ENCODE results near the gene EDARADD. TPM values are rescaled to one million over a fixed set of nuclear protein-coding genes. Genes with fewer than 3 reads are reported as not detected.

Gene EDARADD
- total and polyA plus RNA-seq, 2 of the 8 experiments (the other 6 are each of a cell fraction or from before 2014, with no cell fraction given), result 3.4 to 6.1 TPM

GRCh38 chr1:236400061-236400603 is 6.0 kb downstream of the EDARADD start:
- H3K27me3 ChIP-seq (replicated peaks in 1 of 4; ENCODE audit: control insufficient read depth in 3 of 4, extremely low read depth in 1 of 4, insufficient read depth in 3 of 4, low read length in 3 of 4), result peaks cover 0 to 10% (median 7%) of the 10 kb centered on the region in 4 experiments; a peak in 5 of 7 replicates
- POLR2A ChIA-PET (ENCODE audit: partially characterized antibody), result interaction anchor here (1.2 kb wide), 1 partner anchor 119 kb away, joined by 3 read pairs; no protein-coding TSS in a partner anchor
- H2BK20ac ChIP-seq (ENCODE audit: low read length), result no peak overlapping the region
- H2BK12ac ChIP-seq (ENCODE audit: low read depth, low read length), result 0 out of 2 replicates have a peak overlapping the region, but pooled peaks have one; percentile 1
- no peak overlapping the region; the same call in 1 of the 2 replicates for H2BK5ac ChIP-seq (ENCODE audit: low read depth, low read length)
- H2AK5ac ChIP-seq (ENCODE audit: low read depth, low read length), result no peak overlapping the region
- H4K20me1 ChIP-seq (replicated peaks in 1 of 2; ENCODE audit: control insufficient read depth in 1 of 2, insufficient read depth in 2 of 2, low read length in 2 of 2), result no peaks in the 10 kb centered on the region
- no peaks in the 10 kb centered on the region for H3K9me3 ChIP-seq (ENCODE audit: insufficient read depth in 2 of 2, low read depth in 1 of 2, low read length in 1 of 2)
- H3K4me1 ChIP-seq (replicated peaks in 1 of 4; ENCODE audit: control insufficient read depth in 3 of 4, insufficient read depth in 4 of 4, low read length in 3 of 4), result peaks cover 0 to 12% (median 8%) of the 10 kb centered on the region in 4 experiments; a peak in 6 of 7 replicates
- 44% methylated on average over 8 of the region's 8 CpGs; no CpG with 5 or more reads in 1 of the 2 experiments for WGBS, 2 experiments (ENCODE audit: extremely low coverage in 1 of 2, insufficient coverage in 1 of 2, insufficient read length in 1 of 2, insufficient replicate concordance in 2 of 2, low coverage in 1 of 2, low lambda C conversion rate in 2 of 2, missing lambda C conversion rate in 1 of 2)
- CTCF ChIA-PET (ENCODE audit: partially characterized antibody), result interaction anchor here (0.6 kb wide), 2 partner anchors 33 to 73 kb away, joined by 3 read pairs; no protein-coding TSS in a partner anchor
- no peaks in the 10 kb centered on the region for H3K79me2 ChIP-seq (ENCODE audit: control insufficient read depth in 1 of 2, insufficient read depth in 2 of 2, low read length in 2 of 2)
- peaks cover 6% of the 10 kb centered on the region; the same call in 1 of the 2 replicates for H3K23me2 ChIP-seq (ENCODE audit: low read depth, low read length)
- no peak overlapping the region for H3K27ac ChIP-seq (ENCODE audit: low read depth, low read length)
- no peak for TF ChIP-seq NANOG (IDR thresholded peaks at IDR 0.05; ENCODE audit: insufficient read depth, low read depth, low read length, poor library complexity, severe bottlenecking)
- TF ChIP-seq ASH2L (IDR thresholded peaks at IDR 0.05; ENCODE audit: low read length), result no peak
- 0 out of 4 replicates have a peak, but pooled peaks of 1 of the 2 experiments have one; percentile 24 for TF ChIP-seq SIN3A (conservative IDR thresholded peaks at IDR 0.05 in 1 of 2, IDR thresholded peaks at IDR 0.05 in 1 of 2; ENCODE audit: low read depth in 1 of 2, low read length in 2 of 2)
- TF ChIP-seq SIX5 (IDR thresholded peaks at IDR 0.05; ENCODE audit: low read depth, low read length), result no peak
- TF ChIP-seq SAP30 (IDR thresholded peaks at IDR 0.05; ENCODE audit: insufficient read depth, insufficient replicate concordance, low read length), result no peak
- TF ChIP-seq MAFK (IDR thresholded peaks at IDR 0.05; ENCODE audit: low read depth, low read length), result no peak
- H4K91ac ChIP-seq (replicated peaks; ENCODE audit: insufficient read length, low read length), result no peak overlapping the region
- no peak overlapping the region for H3K56ac ChIP-seq (replicated peaks; ENCODE audit: insufficient read length, low read depth, low read length)
- H3K4ac ChIP-seq (replicated peaks; ENCODE audit: insufficient read length, low read depth, low read length), result no peak overlapping the region
- no peak overlapping the region for H3K9ac ChIP-seq (replicated peaks in 1 of 4; ENCODE audit: extremely low read depth in 1 of 4, low read depth in 3 of 4, low read length in 3 of 4)
- H2BK120ac ChIP-seq (replicated peaks; ENCODE audit: low read depth, low read length), result no peak overlapping the region
- H2AFZ ChIP-seq (ENCODE audit: low read length), result no peak overlapping the region; the same call in 1 of the 2 replicates
- H3K36me3 ChIP-seq (ENCODE audit: control insufficient read depth in 2 of 4, insufficient read depth in 4 of 4, low read length in 3 of 4), result no peaks in the 10 kb centered on the region
- H3K4me2 ChIP-seq (ENCODE audit: insufficient read depth in 1 of 2, low read depth in 2 of 2, low read length in 2 of 2), result no peak overlapping the region
- no peak overlapping the region for H3K23ac ChIP-seq (ENCODE audit: insufficient read length)
- H3K14ac ChIP-seq (ENCODE audit: insufficient read length), result no peak overlapping the region
- no peak overlapping the region for H3K18ac ChIP-seq (ENCODE audit: extremely low read depth, low read length)
- H3K79me1 ChIP-seq (ENCODE audit: low read depth, low read length), result no peaks in the 10 kb centered on the region
- peak overlapping the region; percentile 36; the same call in 1 of the 2 replicates for H4K8ac ChIP-seq (ENCODE audit: extremely low read depth, insufficient read depth, low read length)
- H3K4me3 ChIP-seq (ENCODE audit: extremely low read depth in 1 of 4, insufficient read depth in 2 of 4, low read depth in 3 of 4, low read length in 4 of 4), result no peak overlapping the region
- H2BK15ac ChIP-seq (ENCODE audit: low read length), result 0 out of 2 replicates have a peak overlapping the region, but pooled peaks have one; percentile 61
- H4K5ac ChIP-seq (ENCODE audit: insufficient read length, low read depth, low read length), result no peak overlapping the region
- FAIRE-seq (no peak), DNase-seq (ENCODE audit: low read depth in 1 of 2, low spot score in 2 of 2) (peak in 1 of 2 experiments; percentile 54)
